GM19328 (cell line): Measurements from ENCODE around the gene RNF149.
"Not testable (repeated sequence)": the region's sequence is repeated elsewhere in the genome, so short reads cannot be mapped to it uniquely, and the experiment has no call there.

Experiments used
- ATAC-seq: cut with Tn5 transposase; IDR thresholded peaks from one replicate; pipeline ENCODE4 v1.9.1; 2021; ENCODE audit warnings: mild to moderate bottlenecking, moderate library complexity; ENCODE audit not compliant: unreplicated experiment

RNF149 gene

GRCh38 chr2:101235956-101236355 lies 72.5 kb downstream of the RNF149 start:
- not testable (repeated sequence) for ATAC-seq

GRCh38 chr2:101234169-101234938 lies 74.1 kb downstream of the RNF149 start:
- no peak for ATAC-seq

GRCh38 chr2:101232770-101233169 lies 75.7 kb downstream of the RNF149 start:
- ATAC-seq: no peak

GRCh38 chr2:101231937-101232730 lies 76.4 kb downstream of the RNF149 start:
- ATAC-seq: no peak

GRCh38 chr2:101231240-101231639 lies 77.3 kb downstream of the RNF149 start:
- no peak for ATAC-seq

GRCh38 chr2:101230541-101231001 lies 77.9 kb downstream of the RNF149 start:
- no peak for ATAC-seq
